Lung (tissue), 12 donors: ENCODE data around the gene THRAP3. TPM values are rescaled to one million over a fixed set of nuclear protein-coding genes. Genes with fewer than 3 reads are reported as not detected.

ENCODE experiments used
- ATAC-seq: fragments of 200-7000 bp; cut with Tn5 transposase; one replicate; pipeline ENCODE4 v1.9.1; 2020; ENCODE audit warnings: moderate number of reproducible peaks; ENCODE audit not compliant: insufficient read depth, low FRiP score
- DNase-seq, 3 donors: peaks; one replicate each; pipeline ENCODE4 v3.0.0-alpha.2; 2013 to 2017
- H3K27ac ChIP-seq, 2 donors: one replicate each; pipeline ENCODE4 v1.5.1; 2013; ENCODE audit warnings: mild to moderate bottlenecking in 2 of 2, moderate library complexity in 2 of 2, control low read depth in 1 of 2, inconsistent platforms in 1 of 2, low read depth in 1 of 2, low read length in 1 of 2
- H3K27me3 ChIP-seq, 3 donors: one replicate each; pipeline ENCODE4 v1.5.1; 2013; ENCODE audit warnings: low read length in 2 of 3; ENCODE audit not compliant: control insufficient read depth in 3 of 3, insufficient read depth in 3 of 3
- H3K36me3 ChIP-seq, 4 donors: one replicate each; pipeline ENCODE4 v1.5.1; 2013; ENCODE audit warnings: low read length in 4 of 4, mild to moderate bottlenecking in 1 of 4, moderate library complexity in 1 of 4; ENCODE audit not compliant: control insufficient read depth in 4 of 4, insufficient read depth in 4 of 4
- H3K4me1 ChIP-seq, 5 donors: one replicate each; pipeline ENCODE4 v1.5.1; 2013; ENCODE audit warnings: low read length in 5 of 5, mild to moderate bottlenecking in 2 of 5, moderate library complexity in 1 of 5; ENCODE audit not compliant: control insufficient read depth in 5 of 5, insufficient read depth in 5 of 5
- H3K4me3 ChIP-seq: one replicate; pipeline ENCODE4 v1.5.1; 2013; ENCODE audit warnings: mild to moderate bottlenecking, control low read depth, moderate library complexity
- H3K9ac ChIP-seq, 2 donors: one replicate each; pipeline ENCODE4 v1.5.1; 2013; ENCODE audit warnings: low read length in 2 of 2, control low read depth in 1 of 2; ENCODE audit not compliant: insufficient read depth in 1 of 2
- H3K9me3 ChIP-seq, 4 donors: one replicate each; pipeline ENCODE4 v1.5.1; 2013; ENCODE audit warnings: low read length in 3 of 4, mild to moderate bottlenecking in 1 of 4, moderate library complexity in 1 of 4; ENCODE audit not compliant: control insufficient read depth in 4 of 4, insufficient read depth in 3 of 4
- CTCF ChIP-seq: IDR thresholded peaks from 2 replicates; pipeline ENCODE4 v1.5.1; 2012; ENCODE audit warnings: mild to moderate bottlenecking; ENCODE audit errors: control extremely low read depth, extremely low read depth
- WGBS, 2 donors: extraction: QIAGEN DNeasy Blood & Tissue Kit; methylation state at CpG; one replicate each; pipeline ENCODE4 v1.1.7; 2013; 5-methylcytosine and 5-hydroxymethylcytosine counted together
- polyA plus RNA-seq, 2 donors: library from polyadenylated mRNA; stranded (reverse); fragments of 200-250 nt; gene quantifications; one replicate each; pipeline ENCODE4 v1.2.1, GENCODE V29; 2013
- total RNA-seq, 2 donors: library from RNA; depleted of rRNA in 1 of 2; stranded (reverse); fragments of >200 nt in 1 of 2; gene quantifications; one replicate each; pipeline ENCODE4 v1.2.1, GENCODE V29; 2014 to 2021
- donor health status: control.
- donor health status: control.
- donor health status: Bipolar disorder and iron deficiency.
- donor health status: healthy.
- donor health status: DM: yes; HTN: yes; CAD: no.

Gene THRAP3
- total and polyA plus RNA-seq, 4 donors = 25.1 to 92.9 (median 67.3) TPM

DNA sequence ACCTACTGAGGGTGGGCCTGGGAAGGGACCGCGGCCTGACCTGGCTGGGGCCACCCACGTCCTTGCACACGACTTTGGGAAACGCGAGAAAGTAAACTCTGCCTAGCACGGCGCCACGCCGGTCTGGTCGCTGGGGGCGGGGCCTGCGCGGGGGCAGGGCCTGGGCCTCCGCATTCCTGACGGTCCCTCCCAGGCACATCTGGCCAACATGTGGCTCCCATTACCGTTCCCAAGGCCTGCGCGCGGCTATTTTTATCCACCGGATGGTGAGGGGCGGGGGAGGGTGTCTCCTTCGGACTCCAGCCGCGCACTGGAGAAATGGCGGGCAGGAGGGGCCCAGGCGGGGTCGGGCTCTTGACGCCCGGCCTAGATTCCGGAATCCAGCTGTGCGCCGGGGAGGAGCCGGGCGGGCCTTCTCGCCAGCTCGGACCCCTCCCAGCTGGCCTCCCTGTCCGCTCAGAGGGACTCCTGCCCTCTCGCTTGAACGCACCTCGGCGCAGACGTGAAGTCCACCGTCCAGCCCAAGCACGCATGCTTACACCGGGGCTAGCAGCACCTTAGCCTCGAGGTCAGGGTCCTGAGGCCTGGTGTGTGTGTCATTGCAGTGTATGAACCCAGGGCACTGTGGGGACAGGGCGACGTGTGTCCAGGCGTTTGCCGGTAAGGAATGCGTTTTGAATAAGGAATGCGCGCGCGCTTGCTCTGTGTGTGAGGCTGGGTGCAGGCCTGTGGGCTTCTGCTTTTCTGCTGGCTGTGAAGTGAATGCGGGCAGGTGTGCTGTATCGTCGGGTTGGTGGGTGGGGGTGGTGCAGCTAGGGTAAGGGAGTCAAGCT, 97.1 kb downstream of the THRAP3 start:
- DNase-seq (peak; percentile 96 to 97 (median 97)), ATAC-seq (peak; percentile 72)
- Histone ChIP-seq H3K4me3 (peak overlapping the region; percentile 25), H3K9ac (no peak overlapping the region), H3K27me3 (no peaks in the 10 kb centered on the region), H3K27ac (peak overlapping the region; percentile 12 to 78), H3K9me3 (no peaks in the 10 kb centered on the region), H3K36me3 (peaks cover 0 to 7% (median 3%) of the 10 kb centered on the region in 4 donors), H3K4me1 (peaks cover 0 to 38% (median 19%) of the 10 kb centered on the region in 5 donors)
- no peak for TF ChIP-seq CTCF
- 26 to 29% methylated on average over 59 of the region's 59 CpGs for WGBS, 2 donors

- DNase-seq (peak in 2 of 3 donors; percentile 23 to 38), ATAC-seq (no peak)
- no peak for TF ChIP-seq CTCF
- Histone ChIP-seq H3K4me1 (peaks cover 0 to 38% (median 19%) of the 10 kb centered on the region in 5 donors), H3K4me3 (peak overlapping the region; percentile 63), H3K27ac (peak overlapping the region; percentile 12 to 84), H3K27me3 (no peaks in the 10 kb centered on the region), H3K9me3 (no peaks in the 10 kb centered on the region), H3K36me3 (peaks cover 0 to 7% (median 3%) of the 10 kb centered on the region in 4 donors), H3K9ac (no peak overlapping the region)
- 47 to 48% methylated on average over 67 of the region's 67 CpGs for WGBS, 2 donors
Measured at GRCh38 chr1:36322041-36322785, 98.0 kb downstream of the THRAP3 start.

DNA sequence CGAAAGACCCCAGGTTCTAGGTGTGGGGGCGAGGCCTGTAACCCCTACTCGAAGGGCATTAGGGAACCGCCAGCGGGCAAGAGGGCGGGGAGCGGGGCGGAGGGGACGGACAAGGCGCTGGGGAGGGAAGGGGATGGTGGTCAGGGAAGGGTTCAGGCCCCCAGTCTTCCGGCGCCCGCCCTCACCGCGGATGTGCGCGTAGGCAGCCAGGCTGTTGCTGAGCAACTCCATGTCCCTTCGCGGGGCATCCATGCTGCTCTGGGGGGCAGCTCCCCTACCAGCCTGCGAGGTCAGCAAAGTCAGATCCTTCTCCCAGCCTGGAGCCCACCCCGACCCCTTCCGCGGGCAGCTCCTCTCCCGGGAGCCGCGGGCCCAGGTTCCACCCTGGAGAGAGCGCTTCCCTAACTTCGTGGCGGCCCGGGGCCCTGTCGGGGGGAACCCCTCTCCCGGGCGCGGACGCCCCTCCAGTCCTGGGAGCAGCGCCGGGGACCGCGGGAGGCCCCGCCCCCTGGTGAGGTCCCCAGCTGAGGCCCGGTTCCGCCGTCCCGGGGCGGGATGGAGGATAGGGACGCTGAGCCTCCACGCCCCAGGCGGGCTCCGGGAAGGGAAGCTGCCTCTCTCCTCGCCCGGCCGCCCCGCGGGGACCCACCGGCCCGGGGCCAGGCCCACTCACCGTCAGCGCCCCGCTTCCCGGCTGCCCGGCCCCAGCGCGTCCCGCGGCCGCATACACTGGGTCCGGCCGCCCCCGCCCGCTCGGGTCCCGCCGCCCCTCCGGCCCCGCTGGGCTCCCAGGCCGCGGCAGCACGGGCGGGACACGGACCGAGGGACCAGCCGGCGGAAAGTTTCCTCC, 98.8 kb downstream of the THRAP3 start:
- Histone ChIP-seq H3K27me3 (no peaks in the 10 kb centered on the region), H3K9ac (no peak overlapping the region), H3K4me1 (peaks cover 0 to 38% (median 19%) of the 10 kb centered on the region in 5 donors), H3K9me3 (no peaks in the 10 kb centered on the region), H3K36me3 (peaks cover 0 to 7% (median 2%) of the 10 kb centered on the region in 4 donors), H3K27ac (peak overlapping the region; percentile 72 to 84), H3K4me3 (peak overlapping the region; percentile 63)
- TF ChIP-seq CTCF = no peak
- peak; percentile 65 to 74 (median 69) for DNase-seq
- peak; percentile 10 for ATAC-seq
- 4 to 5% methylated on average over 30 to 83 of the region's 83 CpGs for WGBS, 2 donors
